Stimulated activated CD8-positive, alpha-beta memory T cell treated with anti-CD3 and anti-CD28 coated beads, Interleukin-2, amount 100 ng/mL, for 1 hour (primary cell): ENCODE data around the gene COG3.
A peak's percentile ranks its signal among the peaks of the same experiment; 100 is the strongest.
"Not testable (repeated sequence)": the region's sequence is repeated elsewhere in the genome, so short reads cannot be mapped to it uniquely, and the experiment has no call there.

Experiments
- DNase-seq, 2 donors: peaks; one replicate each; pipeline ENCODE4 v3.0.0-alpha.2; 2020; ENCODE audit warnings: low read depth in 2 of 2

Gene COG3, protein sequence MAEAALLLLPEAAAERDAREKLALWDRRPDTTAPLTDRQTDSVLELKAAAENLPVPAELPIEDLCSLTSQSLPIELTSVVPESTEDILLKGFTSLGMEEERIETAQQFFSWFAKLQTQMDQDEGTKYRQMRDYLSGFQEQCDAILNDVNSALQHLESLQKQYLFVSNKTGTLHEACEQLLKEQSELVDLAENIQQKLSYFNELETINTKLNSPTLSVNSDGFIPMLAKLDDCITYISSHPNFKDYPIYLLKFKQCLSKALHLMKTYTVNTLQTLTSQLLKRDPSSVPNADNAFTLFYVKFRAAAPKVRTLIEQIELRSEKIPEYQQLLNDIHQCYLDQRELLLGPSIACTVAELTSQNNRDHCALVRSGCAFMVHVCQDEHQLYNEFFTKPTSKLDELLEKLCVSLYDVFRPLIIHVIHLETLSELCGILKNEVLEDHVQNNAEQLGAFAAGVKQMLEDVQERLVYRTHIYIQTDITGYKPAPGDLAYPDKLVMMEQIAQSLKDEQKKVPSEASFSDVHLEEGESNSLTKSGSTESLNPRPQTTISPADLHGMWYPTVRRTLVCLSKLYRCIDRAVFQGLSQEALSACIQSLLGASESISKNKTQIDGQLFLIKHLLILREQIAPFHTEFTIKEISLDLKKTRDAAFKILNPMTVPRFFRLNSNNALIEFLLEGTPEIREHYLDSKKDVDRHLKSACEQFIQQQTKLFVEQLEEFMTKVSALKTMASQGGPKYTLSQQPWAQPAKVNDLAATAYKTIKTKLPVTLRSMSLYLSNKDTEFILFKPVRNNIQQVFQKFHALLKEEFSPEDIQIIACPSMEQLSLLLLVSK

DNA sequence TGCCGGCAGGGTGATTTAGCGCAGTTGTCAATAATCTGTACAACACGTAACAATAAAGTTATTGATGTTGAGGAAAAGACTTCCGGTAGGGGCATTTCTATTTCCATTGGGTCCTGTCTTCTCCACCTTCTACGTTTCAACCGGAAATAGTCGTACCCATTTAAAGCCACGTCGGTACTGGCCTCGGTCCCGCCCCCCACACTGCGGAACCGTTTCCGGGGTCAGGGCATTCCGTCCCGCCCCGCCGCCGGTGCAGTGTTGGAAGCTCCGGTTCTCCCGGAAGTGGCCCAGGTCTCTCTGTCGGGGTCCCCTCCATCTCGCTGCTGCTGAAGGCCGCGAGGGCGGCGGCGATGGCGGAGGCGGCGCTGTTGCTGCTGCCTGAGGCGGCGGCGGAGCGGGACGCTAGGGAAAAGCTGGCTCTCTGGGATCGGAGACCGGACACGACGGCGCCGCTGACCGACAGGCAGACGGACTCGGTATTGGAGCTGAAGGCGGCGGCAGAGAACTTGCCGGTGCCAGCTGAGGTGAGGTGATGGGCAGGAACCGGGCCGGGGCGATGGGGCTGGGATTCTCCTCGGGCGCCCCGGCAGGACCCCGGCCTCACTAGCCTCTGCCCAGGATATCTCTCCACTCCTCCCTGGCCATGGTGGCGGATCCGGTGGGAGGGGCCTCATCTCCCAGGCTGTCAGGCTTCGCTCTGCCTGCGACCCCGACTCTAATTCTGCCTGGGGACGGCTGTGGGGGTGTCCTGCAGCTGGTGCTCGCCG is at the start of gene COG3:
COG3 (plus strand) TSS at position 253 of the 767 bp plus-strand sequence; CDS start at position 351, 98 bp downstream.
- peak; percentile 84 to 91 for DNase-seq

DNA sequence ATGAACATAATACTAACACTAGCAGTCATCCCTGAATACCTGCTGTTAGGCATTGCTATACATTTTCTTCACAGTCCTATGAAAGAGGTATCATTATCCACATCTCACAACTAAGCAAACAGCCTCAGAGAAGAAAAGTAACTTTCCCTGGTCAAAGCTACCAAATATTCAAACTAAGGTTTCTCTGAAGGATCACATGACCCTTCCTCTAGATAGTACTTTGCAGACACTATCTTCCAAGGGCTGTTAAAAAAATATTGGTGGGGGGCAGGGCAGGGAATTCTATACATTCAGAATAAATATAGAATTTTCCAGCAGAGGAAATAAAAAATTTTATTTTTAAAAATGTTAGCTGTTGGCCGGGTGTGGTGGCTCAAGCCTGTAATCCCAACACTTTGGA is 49.6 kb upstream of the COG3 start:
- DNase-seq = no peak

DNA sequence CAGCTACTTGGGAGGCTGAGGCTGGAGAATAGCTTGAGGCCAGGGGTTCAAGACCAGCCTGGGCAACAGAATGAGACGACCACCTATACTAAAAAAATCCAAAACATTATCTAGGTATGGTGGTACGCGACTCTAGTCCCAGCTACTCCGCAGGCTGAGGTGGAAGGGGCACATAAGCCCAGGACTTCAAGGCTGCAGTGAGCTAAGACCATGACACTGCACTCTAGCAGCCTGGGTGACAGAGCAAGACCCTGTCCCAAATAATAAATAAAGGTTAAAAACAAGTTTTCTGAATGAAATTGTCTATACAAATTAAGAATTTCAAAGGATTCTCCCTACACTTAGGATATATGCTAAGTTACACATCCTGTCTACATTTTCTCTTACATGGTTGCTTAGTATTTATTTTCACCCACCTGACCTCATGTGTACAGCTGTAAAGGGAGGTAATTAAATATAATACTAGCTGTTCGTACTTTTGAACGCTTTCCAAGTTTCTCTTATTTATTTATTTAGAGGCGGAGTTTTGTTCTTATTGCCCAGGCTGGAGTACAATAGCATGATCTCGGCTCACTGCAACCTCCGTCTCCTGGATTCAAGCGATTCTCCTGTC is 48.1 kb upstream of the COG3 start:
- DNase-seq = no peak

DNA sequence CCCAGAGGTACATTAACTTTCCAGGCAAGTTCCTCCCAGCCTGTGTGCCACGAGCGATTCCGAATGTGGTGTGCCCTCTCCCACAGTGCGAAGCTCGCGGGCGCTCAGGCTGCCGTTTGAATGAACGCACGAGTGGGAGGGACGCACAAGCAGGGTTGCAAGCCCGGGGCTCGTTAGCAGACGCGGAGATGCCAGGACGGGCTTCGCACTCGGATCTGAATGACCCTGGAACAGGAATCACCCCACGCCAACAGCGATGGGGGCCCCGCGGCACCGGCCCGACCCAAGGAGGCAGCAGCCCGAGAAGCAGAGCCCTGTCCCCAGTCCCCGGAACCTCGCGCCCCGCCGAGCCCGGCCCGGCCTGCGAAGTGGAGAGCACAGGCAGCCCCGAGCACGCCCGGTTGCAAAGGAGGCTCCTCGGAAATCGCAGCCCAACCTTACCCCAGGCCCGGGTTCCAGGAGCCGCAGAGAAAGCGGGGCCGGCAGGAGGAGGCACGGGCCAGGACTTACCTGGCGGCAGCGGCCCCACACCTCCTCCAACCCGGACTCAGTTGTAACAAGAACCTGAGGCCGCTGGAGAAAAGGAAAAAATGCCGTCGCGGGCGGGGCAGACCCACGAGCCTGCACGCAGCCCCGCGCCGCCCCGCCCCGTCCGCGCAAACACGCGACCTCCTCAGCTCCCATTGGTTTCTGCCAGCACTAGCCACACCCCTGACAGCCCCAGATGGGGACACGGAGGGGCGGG is 46.8 kb upstream of the COG3 start, which contains the start of gene SLC25A30:
SLC25A30 (minus strand) TSS at position 584 of the 745 bp plus-strand sequence. CDS start 6,948 bp downstream, outside the sequence.
- DNase-seq = peak; percentile 77 to 89

DNA sequence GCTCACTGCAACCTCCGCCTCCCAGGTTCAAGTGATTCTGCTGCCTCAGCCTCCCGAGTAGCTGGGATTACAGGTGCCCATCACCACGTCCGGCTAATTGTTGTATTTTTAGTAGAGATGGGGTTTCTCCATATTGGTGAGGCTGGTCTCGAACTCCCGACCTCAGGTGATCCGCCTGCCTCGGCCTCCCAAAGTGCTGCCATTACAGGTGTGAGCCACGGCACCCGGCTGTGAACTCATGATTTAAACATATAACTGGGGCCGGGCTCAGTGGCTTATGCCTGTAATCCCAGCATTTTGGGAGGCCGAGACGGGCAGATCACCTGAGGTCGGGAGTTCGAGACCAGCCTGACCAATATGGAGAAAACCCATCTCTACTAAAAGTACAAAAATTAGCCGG is 45.4 kb upstream of the COG3 start:
- DNase-seq = not testable (repeated sequence)

DNA sequence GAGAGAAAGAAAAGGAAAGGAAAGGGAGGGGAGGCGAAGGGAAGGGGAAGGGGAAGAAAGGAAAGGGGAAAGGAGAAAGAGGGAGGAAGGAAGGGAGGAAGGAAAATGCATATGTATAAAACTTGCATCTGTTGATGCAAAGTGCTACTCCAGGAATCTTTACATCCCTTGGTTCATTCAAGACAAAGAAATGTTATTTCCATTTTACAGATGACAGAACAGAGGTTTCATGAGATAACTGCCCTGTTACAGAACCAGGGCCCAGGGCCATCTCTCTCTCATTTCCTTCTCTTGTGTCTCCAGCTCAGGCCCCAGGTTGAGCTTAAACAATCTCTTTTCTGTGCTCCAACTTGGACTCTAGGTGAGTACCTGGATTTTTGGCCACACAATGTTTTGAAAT is 44.8 kb upstream of the COG3 start:
- no peak for DNase-seq

DNA sequence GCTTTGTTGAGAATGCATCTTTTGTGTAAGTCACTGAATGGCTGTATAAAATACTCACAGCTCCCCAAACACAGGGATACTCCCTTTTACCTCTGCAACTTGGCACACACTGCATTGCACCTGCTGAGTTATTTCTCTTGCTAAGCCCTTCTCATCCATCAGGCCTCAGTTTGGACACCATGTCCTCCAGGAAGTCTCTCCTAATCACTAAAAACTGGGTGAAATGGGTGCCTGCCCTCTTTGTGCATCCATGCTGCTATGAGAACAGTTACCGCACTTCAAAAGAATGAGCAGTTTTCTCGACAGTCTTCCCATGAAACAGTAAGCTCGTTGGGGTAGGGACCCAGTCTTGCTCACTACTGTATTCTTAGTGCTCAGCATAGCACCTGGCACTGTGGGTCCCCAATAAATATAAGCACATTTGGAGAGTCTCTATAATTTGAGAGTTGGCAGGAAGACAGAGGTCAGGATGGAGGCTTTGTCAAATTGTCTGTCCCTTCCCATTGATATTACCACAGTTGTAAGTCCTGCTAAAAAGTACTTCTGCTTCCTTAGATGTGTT is 41.9 kb upstream of the COG3 start:
- DNase-seq = no peak

DNA sequence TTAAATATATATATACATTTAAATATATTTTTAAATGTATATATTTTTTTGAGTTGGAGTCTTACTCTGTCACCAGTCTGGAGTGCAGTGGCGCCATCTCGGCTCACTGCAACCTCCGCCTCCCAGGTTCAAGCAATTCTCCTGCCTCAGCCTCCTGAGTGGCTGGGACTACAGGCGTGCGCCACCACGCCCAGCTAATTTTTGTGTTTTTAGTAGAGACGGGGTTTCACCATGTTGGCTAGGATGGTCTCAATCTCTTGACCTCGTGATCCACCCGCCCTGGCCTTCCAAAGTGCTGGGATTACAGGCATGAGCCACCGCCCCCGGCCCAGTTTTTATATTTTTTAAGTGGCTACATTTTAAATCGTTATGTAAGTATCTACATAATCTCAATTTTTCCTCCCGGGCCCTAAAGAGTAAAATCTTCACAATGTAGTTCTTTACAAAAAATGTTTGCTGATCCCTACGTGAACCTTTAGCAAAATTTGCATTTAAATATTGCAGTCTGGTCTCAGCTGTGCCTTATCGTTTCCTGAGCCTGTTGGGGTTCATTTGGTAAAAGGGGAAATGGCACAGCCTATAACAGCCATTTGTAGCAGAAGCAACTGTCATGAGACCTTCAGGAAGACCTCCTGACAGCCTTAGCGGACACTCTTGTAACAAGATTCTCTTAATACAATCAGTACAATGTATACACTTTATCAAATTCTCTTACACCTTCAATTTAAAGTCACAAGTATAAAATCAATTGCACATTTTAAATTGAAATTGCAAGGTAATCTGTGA is 38.5 kb upstream of the COG3 start:
- not testable (repeated sequence) for DNase-seq

DNA sequence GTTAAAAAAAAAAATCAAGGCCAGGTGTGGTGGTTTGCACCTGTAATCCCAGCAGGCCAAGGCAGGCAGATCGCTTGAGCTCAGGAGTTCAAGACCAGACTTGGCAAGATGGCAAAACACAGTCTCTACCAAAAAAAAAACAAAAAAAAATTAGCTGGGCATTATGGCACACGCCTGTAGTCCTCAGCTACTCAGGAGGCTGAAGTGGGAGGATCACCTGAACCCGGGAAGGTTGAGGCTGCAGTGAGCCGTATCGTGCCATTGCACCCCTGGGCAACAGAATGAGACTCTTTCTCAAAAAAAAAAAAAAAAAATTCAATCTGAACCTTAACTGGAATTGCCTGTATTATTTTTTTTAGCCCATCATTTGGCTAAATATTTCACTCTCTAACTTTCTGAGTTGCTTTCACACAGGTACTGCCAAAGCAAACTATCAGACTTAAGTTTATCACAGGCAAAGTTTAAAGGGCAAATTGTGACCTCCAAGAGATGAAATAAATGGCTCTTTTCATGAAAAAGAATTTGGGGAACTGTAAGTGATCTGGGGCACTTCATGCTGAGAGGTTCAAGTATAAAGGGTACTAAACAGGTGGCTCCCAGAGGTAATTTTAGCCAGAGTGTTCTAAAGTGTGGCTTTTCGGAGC is 31.9 kb upstream of the COG3 start:
- no peak for DNase-seq

DNA sequence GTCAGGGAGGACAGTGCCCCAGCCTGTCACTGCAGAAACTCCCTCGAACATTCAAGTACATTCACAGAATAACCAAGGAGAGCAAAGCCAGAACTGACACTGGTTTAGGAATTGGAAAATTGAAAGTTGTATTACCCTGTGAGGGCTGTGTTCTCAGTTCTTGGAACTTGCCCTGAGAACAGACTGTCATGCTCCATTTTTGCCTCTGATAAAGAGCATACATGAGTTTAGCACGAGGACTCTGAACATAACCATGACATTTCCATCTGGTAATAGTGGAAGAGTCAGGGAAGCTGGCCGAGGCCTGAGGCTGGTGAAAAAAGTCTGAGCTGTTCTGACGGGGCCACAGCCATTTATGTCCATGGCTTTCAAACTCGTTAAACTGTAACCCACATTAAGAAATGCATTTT is 31.4 kb upstream of the COG3 start:
- no peak for DNase-seq

DNA sequence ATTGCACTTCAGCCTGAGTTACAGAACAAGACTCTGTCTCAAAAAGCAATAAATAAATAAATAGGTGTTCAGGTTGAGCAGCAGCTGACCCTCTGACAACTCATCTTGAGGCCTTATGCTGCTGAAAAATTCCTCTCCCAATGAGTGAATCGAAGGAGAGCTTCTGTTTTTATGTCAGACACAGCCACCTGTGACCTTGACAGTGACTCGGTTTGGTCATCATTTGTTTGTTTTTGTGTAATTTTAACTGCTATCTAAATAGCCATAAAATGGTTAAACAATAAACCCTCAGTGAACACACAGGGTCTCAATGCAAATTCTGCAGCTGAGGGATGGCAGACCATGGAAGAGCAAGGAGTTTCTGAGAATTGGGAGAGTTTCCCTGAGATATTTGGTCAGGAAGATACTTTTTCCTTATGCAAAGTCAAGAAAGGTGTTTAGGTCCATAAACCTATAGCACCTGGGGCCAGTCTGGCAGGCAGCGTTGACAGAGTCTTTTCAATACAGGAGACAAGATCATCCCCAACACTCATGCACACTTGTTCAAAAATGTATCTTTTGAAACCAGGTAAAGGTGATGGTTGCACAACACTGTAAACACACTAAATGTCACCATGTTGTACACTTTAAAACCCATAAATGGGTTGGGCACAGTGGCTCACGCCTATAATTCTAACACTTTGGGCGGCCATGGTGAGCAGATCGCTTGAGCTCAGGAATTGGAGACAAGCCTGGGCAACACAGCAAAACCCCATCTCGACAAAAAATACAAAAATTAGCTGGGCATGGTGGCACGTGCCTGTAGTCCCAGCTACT is 30.0 kb upstream of the COG3 start:
- DNase-seq = no peak

DNA sequence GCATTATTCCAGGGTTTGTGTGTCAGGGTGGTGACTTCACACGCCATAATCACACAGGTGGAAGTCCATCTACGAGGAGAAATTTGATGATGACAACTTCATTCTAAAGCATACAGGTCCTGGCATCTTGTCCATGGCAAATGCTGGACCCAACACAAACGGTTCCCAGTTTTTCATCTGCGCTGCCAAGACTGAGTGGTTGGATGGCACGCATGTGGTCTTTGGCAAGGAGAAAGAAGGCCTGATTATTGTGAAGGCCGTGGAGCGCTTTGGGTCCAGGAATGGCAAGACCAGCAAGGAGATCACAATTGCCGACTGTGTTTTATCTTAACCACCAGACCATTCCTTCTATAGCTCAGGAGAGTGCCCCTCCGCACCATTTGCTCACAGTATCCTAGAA is 28.4 kb upstream of the COG3 start:
- no peak for DNase-seq

DNA sequence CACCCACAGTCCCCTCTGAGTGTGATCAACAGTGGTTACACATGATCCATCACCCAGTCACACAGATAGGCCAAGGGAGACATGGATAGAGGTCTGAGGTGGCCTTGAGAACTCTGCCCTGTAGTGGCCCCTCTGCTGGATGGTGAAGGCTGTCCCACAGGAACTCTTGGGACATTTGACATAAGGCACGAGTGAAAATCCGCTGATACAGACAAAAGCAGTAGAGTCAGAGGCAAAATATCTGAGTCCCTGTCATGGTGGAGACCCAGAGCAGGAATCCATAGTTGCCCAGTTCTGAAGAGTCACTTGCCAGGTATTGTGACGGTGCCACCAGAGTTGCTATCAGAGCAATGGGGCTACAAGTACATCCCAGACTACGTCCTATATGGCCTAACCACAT is 27.8 kb upstream of the COG3 start:
- DNase-seq = no peak

DNA sequence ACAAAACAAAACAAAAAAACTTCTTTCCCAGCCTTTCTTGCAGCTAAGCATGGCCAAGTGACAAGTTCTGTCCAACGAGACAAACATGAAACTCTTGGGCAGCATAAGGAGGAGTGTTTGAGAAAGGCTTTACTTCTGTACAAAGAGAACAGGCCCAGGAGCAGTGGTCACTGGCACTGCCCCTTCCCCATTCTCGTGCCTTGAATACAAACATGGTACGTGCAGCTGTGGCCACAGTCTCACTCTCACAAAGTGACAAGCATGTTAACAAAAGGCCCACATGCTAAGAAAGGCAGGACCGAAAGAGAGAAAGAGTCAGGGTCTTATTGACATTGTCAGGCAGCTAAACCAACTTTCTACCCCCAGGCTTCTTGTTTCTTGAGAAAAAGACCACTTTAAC is 26.8 kb upstream of the COG3 start:
- no peak for DNase-seq

DNA sequence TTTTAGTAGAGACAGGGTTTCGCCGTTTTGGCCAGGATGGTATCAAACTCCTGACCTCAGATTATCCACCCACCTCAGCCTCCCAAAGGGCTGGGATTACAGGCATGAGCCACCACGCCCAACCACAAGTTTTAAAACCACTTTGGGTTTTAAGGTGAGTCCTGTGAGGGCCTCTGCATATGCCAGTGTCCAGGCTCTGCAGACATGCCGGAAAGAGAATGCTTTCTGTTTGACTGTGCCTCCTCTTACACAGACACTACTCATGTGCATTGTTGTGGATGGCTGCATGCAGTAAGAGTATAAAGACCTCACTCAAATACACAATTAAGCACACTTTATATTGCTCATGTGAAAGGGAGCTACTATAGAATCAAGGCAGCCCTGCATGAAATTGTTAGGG is 25.7 kb upstream of the COG3 start:
- DNase-seq = no peak

DNA sequence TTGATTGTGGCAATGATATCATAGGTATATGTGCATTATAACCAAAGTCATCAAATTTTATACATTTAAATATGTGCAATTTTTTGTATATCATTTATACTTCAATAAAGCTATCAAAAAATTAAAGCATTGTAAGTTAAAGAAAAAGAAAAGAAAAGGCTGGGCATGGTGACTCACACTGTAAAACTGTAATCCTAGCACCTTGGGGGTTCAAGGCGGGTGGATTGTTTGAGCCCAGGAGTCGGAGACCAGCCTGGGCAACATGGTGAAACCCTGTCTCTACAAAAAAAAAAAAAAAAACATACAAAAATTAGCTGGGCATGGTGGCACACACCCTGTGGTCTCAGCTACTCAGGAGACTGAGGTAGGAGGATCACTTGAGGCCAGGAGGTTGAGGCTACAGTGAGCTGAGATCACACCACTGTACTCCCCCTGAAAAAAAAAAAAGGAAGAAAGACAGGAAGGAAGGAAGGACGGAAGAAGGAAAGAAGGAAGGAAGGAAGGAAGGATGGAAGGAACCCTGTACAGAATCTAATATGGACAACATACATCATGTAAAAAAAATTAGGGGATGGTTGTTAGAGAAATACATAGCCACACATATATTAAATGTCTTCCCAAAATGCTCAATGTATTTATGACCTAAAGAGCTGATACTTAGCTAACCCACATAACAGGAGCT is 24.8 kb upstream of the COG3 start:
- no peak for DNase-seq

DNA sequence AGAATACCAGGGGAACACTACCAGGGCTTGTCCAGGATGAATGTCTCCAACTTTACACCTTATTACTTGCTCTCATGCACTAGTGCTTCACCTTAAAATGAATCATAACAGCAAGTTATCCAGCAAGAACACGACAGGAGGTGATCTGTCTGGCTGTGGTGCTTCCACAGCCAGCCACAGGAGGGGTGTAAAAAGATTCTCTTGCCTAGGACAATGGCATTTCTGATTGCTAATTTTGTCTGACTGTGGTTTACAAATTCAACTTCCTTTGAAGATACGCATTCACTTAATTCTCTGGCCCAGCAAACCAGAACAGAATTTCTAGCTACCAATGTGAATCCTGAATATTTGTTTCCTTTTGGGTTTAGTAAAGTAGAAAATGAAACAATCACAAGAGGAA is 23.1 kb upstream of the COG3 start:
- DNase-seq = no peak

DNA sequence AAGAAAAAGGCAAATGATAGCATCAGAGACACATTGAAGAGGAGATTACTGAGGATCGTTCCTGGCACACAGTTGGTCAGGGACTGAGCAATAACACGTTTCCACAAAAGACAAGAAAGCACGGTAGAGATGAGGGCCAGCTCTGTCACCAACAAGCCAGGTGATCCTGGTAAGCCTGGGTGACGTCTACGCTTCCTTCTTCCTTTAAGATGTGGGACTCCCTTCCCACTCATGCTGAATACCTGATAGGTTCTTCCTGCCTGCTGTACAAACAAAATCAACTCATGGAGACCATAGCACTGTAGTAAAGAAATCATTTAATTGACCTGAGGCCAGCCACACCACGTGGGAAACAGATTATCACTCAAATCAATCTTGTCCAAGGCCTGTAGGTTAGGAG is 19.7 kb upstream of the COG3 start:
- no peak for DNase-seq
